Measurements from ENCODE around the gene PCNP. TPM values are rescaled to one million over a fixed set of nuclear protein-coding genes. Genes with fewer than 3 reads are reported as not detected.
"Not testable (repeated sequence)": the region's sequence is repeated elsewhere in the genome, so short reads cannot be mapped to it uniquely, and the experiment has no call there.

PCNP gene
- total RNA-seq, 1 donor from 2014 or later, result 141 TPM

- DNase-seq (ENCODE audit: low spot score), result no peak
Measured at GRCh38 chr3:101567528-101568317, 6.3 kb upstream of the PCNP start.

GRCh38 chr3:101571028-101571895 is 2.7 kb upstream of the PCNP start:
- no peak for DNase-seq (ENCODE audit: low spot score)

GRCh38 chr3:101574388-101575112 is 570 bp downstream of the PCNP start:
- DNase-seq (ENCODE audit: low spot score), result peak; percentile 56

- no peak for DNase-seq (ENCODE audit: low spot score)
Measured at GRCh38 chr3:101577286-101577685, 3.3 kb downstream of the PCNP start.

- no peak for DNase-seq (ENCODE audit: low spot score)
Measured at GRCh38 chr3:101588616-101589015, 14.6 kb downstream of the PCNP start.

GRCh38 chr3:101591071-101591470 is 17.1 kb downstream of the PCNP start:
- DNase-seq (ENCODE audit: low spot score), result no peak

GRCh38 chr3:101602731-101603130 is 28.8 kb downstream of the PCNP start:
- DNase-seq (ENCODE audit: low spot score), result no peak

GRCh38 chr3:101603184-101603583 is 29.2 kb downstream of the PCNP start:
- no peak for DNase-seq (ENCODE audit: low spot score)

GRCh38 chr3:101605398-101605797 is 31.4 kb downstream of the PCNP start:
- not testable (repeated sequence) for DNase-seq (ENCODE audit: low spot score)

- no peak for DNase-seq (ENCODE audit: low spot score)
Measured at GRCh38 chr3:101611023-101611422, 37.0 kb downstream of the PCNP start.

GRCh38 chr3:101613014-101613413 is 39.0 kb downstream of the PCNP start:
- DNase-seq (ENCODE audit: low spot score), result not testable (repeated sequence)

- no peak for DNase-seq (ENCODE audit: low spot score)
Measured at GRCh38 chr3:101615525-101615924, 41.5 kb downstream of the PCNP start.

- DNase-seq (ENCODE audit: low spot score), result no peak
Measured at GRCh38 chr3:101617478-101617877, 43.5 kb downstream of the PCNP start.

- no peak for DNase-seq (ENCODE audit: low spot score)
Measured at GRCh38 chr3:101618726-101619125, 44.7 kb downstream of the PCNP start.

- no peak for DNase-seq (ENCODE audit: low spot score)
Measured at GRCh38 chr3:101619734-101620133, 45.8 kb downstream of the PCNP start.

- DNase-seq (ENCODE audit: low spot score), result no peak
Measured at GRCh38 chr3:101623656-101624055, 49.7 kb downstream of the PCNP start.

- no peak for DNase-seq (ENCODE audit: low spot score)
Measured at GRCh38 chr3:101624857-101625256, 50.9 kb downstream of the PCNP start.

GRCh38 chr3:101625879-101626278 is 51.9 kb downstream of the PCNP start:
- DNase-seq (ENCODE audit: low spot score), result no peak

- no peak for DNase-seq (ENCODE audit: low spot score)
Measured at GRCh38 chr3:101629219-101629618, 55.2 kb downstream of the PCNP start.

GRCh38 chr3:101631098-101631796 is 57.3 kb downstream of the PCNP start:
- DNase-seq (ENCODE audit: low spot score), result no peak

GRCh38 chr3:101631959-101632358 is 58.0 kb downstream of the PCNP start:
- DNase-seq (ENCODE audit: low spot score), result not testable (repeated sequence)

All from umbilical cord (tissue), 2 donors.